Neural cell (in vitro differentiated cells): ENCODE data around the gene TMEM40. TPM values are rescaled to one million over a fixed set of nuclear protein-coding genes. Genes with fewer than 3 reads are reported as not detected.

Experiments used
- H2AFZ ChIP-seq: fragments of 200-600, 300-800 bp; sonication (generic), shearing (Covaris generic); 2 replicates; pipeline ENCODE4 v1.6.0; 2014; ENCODE audit warnings: low read depth, mild to moderate bottlenecking, antibody characterized with exemption, low read length, moderate library complexity
- H3F3A ChIP-seq: fragments of 200-600 bp; shearing (Covaris generic); 2 replicates; pipeline ENCODE4 v1.6.1; 2016; ENCODE audit warnings: mild to moderate bottlenecking, moderate library complexity, mixed read lengths, antibody characterized with exemption, low read length; ENCODE audit not compliant: insufficient read depth, poor library complexity, severe bottlenecking
- H3K27ac ChIP-seq: fragments of 200-600, 300-800 bp; sonication (generic), shearing (Covaris generic); 2 replicates; pipeline ENCODE4 v1.5.1; 2014; ENCODE audit warnings: mild to moderate bottlenecking, low read length, moderate library complexity
- H3K27me3 ChIP-seq: fragments of 300-800, 200-600 bp; sonication (generic), shearing (Covaris generic); 2 replicates; pipeline ENCODE4 v1.6.0; 2014; ENCODE audit warnings: mild to moderate bottlenecking, low read depth, low read length, moderate library complexity; ENCODE audit not compliant: insufficient read depth
- H3K36me3 ChIP-seq: fragments of 300-800, 200-600 bp; sonication (generic), shearing (Covaris generic); 2 replicates; pipeline ENCODE4 v1.5.1; 2014; ENCODE audit warnings: mild to moderate bottlenecking, antibody characterized with exemption, low read length, moderate library complexity; ENCODE audit not compliant: insufficient read depth
- H3K4me2 ChIP-seq: fragments of 300-800, 200-600 bp; sonication (generic), shearing (Covaris generic); 2 replicates; pipeline ENCODE4 v1.6.0; 2014; ENCODE audit warnings: mild to moderate bottlenecking, low read length
- H3K4me3 ChIP-seq: fragments of 300-800, 200-600 bp; sonication (generic), shearing (Covaris generic); 2 replicates; pipeline ENCODE4 v1.5.1; 2014; ENCODE audit warnings: mild to moderate bottlenecking, low read length, moderate library complexity
- H3K79me2 ChIP-seq: fragments of 200-600 bp; shearing (Covaris generic); replicated peaks from 2 replicates; pipeline ENCODE4 v1.6.0; 2014; ENCODE audit warnings: mild to moderate bottlenecking, low read length, moderate library complexity; ENCODE audit not compliant: insufficient read depth
- H3K9ac ChIP-seq: fragments of 300-800, 200-600 bp; sonication (generic), shearing (Covaris generic); 2 replicates; pipeline ENCODE4 v1.6.1; 2016; ENCODE audit warnings: mild to moderate bottlenecking, low read length, mixed read lengths
- H3K9me2 ChIP-seq: fragments of 200-600 bp; shearing (Covaris generic); 2 replicates; pipeline ENCODE4 v1.6.1; 2016; ENCODE audit warnings: mild to moderate bottlenecking, low read length, mixed read lengths; ENCODE audit not compliant: insufficient read depth
- H3K9me3 ChIP-seq: fragments of 200-600, 300-800 bp; sonication (generic), shearing (Covaris generic); 2 replicates; pipeline ENCODE4 v1.6.1; 2016; ENCODE audit warnings: mild to moderate bottlenecking, mixed run types, low read length, moderate library complexity, mixed read lengths
- H4K20me1 ChIP-seq: fragments of 200-600 bp; shearing (Covaris generic); 2 replicates; pipeline ENCODE4 v1.6.1; 2016; ENCODE audit warnings: mild to moderate bottlenecking, mixed run types; ENCODE audit not compliant: insufficient read depth
- CTCF ChIP-seq: fragments of 450-650 bp; IDR thresholded peaks from 2 replicates; pipeline ENCODE4 v1.5.1; 2014; ENCODE audit warnings: antibody characterized with exemption, mild to moderate bottlenecking, moderate library complexity; ENCODE audit not compliant: poor library complexity, severe bottlenecking
- EP300 ChIP-seq: fragments of 450-650 bp; conservative IDR thresholded peaks from 2 replicates; pipeline ENCODE4 v1.6.1; 2014; ENCODE audit warnings: antibody characterized with exemption, mild to moderate bottlenecking, moderate library complexity; ENCODE audit not compliant: poor library complexity, severe bottlenecking
- EZH2 ChIP-seq: fragments of 200-600, 300-800 bp; shearing (Covaris generic), sonication (generic); IDR thresholded peaks from 2 replicates; pipeline ENCODE4 v1.6.1; 2014; ENCODE audit warnings: antibody characterized with exemption, low read length, borderline replicate concordance, mild to moderate bottlenecking; ENCODE audit not compliant: insufficient read depth, poor library complexity, severe bottlenecking
- MXI1 ChIP-seq: fragments of 450-650 bp; conservative IDR thresholded peaks from 2 replicates; pipeline ENCODE4 v1.6.1; 2014; ENCODE audit warnings: antibody characterized with exemption, mild to moderate bottlenecking; ENCODE audit not compliant: poor library complexity, severe bottlenecking
- POLR2AphosphoS5 ChIP-seq: IDR thresholded peaks from 2 replicates; pipeline ENCODE4 v1.6.1; 2012
- RAD21 ChIP-seq: fragments of 450-650 bp; conservative IDR thresholded peaks from 2 replicates; pipeline ENCODE4 v1.6.1; 2014; ENCODE audit warnings: antibody characterized with exemption, mild to moderate bottlenecking, moderate library complexity
- REST ChIP-seq: IDR thresholded peaks from 2 replicates; pipeline ENCODE4 v1.6.1; 2012; ENCODE audit warnings: borderline replicate concordance
- SMC3 ChIP-seq: fragments of 450-650 bp; conservative IDR thresholded peaks from 2 replicates; pipeline ENCODE4 v1.6.1; 2014; ENCODE audit warnings: antibody characterized with exemption, mild to moderate bottlenecking, moderate library complexity; ENCODE audit not compliant: poor library complexity
- TAF1 ChIP-seq: IDR thresholded peaks from 2 replicates; pipeline ENCODE4 v1.6.1; 2012; ENCODE audit warnings: low read depth
- polyA plus RNA-seq: library from polyadenylated mRNA; depleted of rRNA; stranded (reverse); fragments of >200 nt; gene quantifications from 2 replicates; pipeline ENCODE4 v1.2.3, GENCODE V29; 2014

TMEM40 gene
- polyA plus RNA-seq, 1 donor from 2014 or later = not detected

GRCh38 chr3:12755754-12756153 is 3.3 kb downstream of the TMEM40 start:
- Histone ChIP-seq H3K4me3 (no peak overlapping the region), H3K4me2 (no peak overlapping the region), H2AFZ (no peak overlapping the region), H3K36me3 (no peaks in the 10 kb centered on the region), H3K27ac (no peak overlapping the region), H3F3A (no peaks in the 10 kb centered on the region), H4K20me1 (no peaks in the 10 kb centered on the region), H3K9me3 (no peaks in the 10 kb centered on the region), H3K27me3 (no peaks in the 10 kb centered on the region), H3K9ac (no peak overlapping the region), H3K9me2 (no peaks in the 10 kb centered on the region), H3K79me2 (no peaks in the 10 kb centered on the region)
- TF ChIP-seq POLR2AphosphoS5 (no peak), EP300 (no peak), CTCF (no peak), EZH2 (no peak), SMC3 (no peak), REST (no peak), MXI1 (no peak), TAF1 (no peak), RAD21 (no peak)

- H2AFZ ChIP-seq = no peak overlapping the region
- no peak overlapping the region for H3K4me3 ChIP-seq
- no peak overlapping the region for H3K27ac ChIP-seq
- H3K4me2 ChIP-seq = no peak overlapping the region
- no peaks in the 10 kb centered on the region for H3K36me3 ChIP-seq
- no peaks in the 10 kb centered on the region for H3K79me2 ChIP-seq
- no peaks in the 10 kb centered on the region for H3F3A ChIP-seq
- no peak overlapping the region for H3K9ac ChIP-seq
- no peak for TF ChIP-seq SMC3
- TF ChIP-seq REST = no peak
- TF ChIP-seq EP300 = no peak
- no peak for TF ChIP-seq POLR2AphosphoS5
- TF ChIP-seq CTCF = no peak
- TF ChIP-seq MXI1 = no peak
- no peak for TF ChIP-seq EZH2
- H3K27me3 ChIP-seq = no peaks in the 10 kb centered on the region
- no peaks in the 10 kb centered on the region for H3K9me2 ChIP-seq
- H4K20me1 ChIP-seq = no peaks in the 10 kb centered on the region
- H3K9me3 ChIP-seq = no peaks in the 10 kb centered on the region
Observed at GRCh38 chr3:12754313-12754712, 4.7 kb downstream of the TMEM40 start.
